ENCODE measurements around the gene SCGB1D4. TPM values are rescaled to one million over a fixed set of nuclear protein-coding genes. Genes with fewer than 3 reads are reported as not detected.
"Not testable (repeated sequence)": the region's sequence is repeated elsewhere in the genome, so short reads cannot be mapped to it uniquely, and the experiment has no call there.

Gene SCGB1D4
- total RNA-seq, result not detected

- peaks cover 22% of the 10 kb centered on the region for H3K27me3 Mint-ChIP-seq
- no peaks in the 10 kb centered on the region for H3K9me3 Mint-ChIP-seq
- no peak within 1 kb of the TSS for H3K4me3 Mint-ChIP-seq
- H3K36me3 Mint-ChIP-seq, result no peaks in the 10 kb centered on the region
- no peak for DNase-seq
- no peaks in the 10 kb centered on the region for H3K4me1 Mint-ChIP-seq
- no peak within 1 kb of the TSS for H3K27ac Mint-ChIP-seq
Observed at GRCh38 chr11:62298975-62299374, at the start of gene SCGB1D4. SCGB1D4 (minus strand) TSS chr11:62299075; CDS start chr11:62299010, 65 bp downstream.

GRCh38 chr11:62345861-62346260 is 47.0 kb upstream of the SCGB1D4 start:
- Mint-ChIP-seq H3K9me3 (no peaks in the 10 kb centered on the region), H3K27me3 (no peaks in the 10 kb centered on the region), H3K27ac (no peak overlapping the region), H3K4me1 (no peaks in the 10 kb centered on the region), H3K36me3 (no peaks in the 10 kb centered on the region), H3K4me3 (no peak overlapping the region)
- DNase-seq, result no peak

- Mint-ChIP-seq H3K9me3 (no peaks in the 10 kb centered on the region), H3K36me3 (no peaks in the 10 kb centered on the region), H3K27ac (no peak overlapping the region), H3K4me3 (no peak overlapping the region), H3K4me1 (peaks cover 3% of the 10 kb centered on the region), H3K27me3 (no peaks in the 10 kb centered on the region)
- no peak for DNase-seq
Observed at GRCh38 chr11:62344210-62344609, 45.3 kb upstream of the SCGB1D4 start.

- H3K4me3 Mint-ChIP-seq, H3K9me3 Mint-ChIP-seq: not testable (repeated sequence)
Observed at GRCh38 chr11:62343646-62344190, 44.8 kb upstream of the SCGB1D4 start.

GRCh38 chr11:62341588-62341987 is 42.7 kb upstream of the SCGB1D4 start:
- DNase-seq, result no peak
- H3K9me3 Mint-ChIP-seq, result no peaks in the 10 kb centered on the region
- H3K4me3 Mint-ChIP-seq, result no peak overlapping the region
- H3K27me3 Mint-ChIP-seq, result no peaks in the 10 kb centered on the region
- H3K36me3 Mint-ChIP-seq, result no peaks in the 10 kb centered on the region
- peaks cover 16% of the 10 kb centered on the region for H3K4me1 Mint-ChIP-seq
- no peak overlapping the region for H3K27ac Mint-ChIP-seq

More at GRCh38 chr11:62343646-62344190, 44.8 kb upstream of the SCGB1D4 start:
- H3K4me1 Mint-ChIP-seq, H3K27me3 Mint-ChIP-seq, H3K27ac Mint-ChIP-seq, H3K36me3 Mint-ChIP-seq, DNase-seq: not testable (repeated sequence)

GRCh38 chr11:62340269-62340901 is 41.5 kb upstream of the SCGB1D4 start:
- H3K36me3 Mint-ChIP-seq, result no peaks in the 10 kb centered on the region
- H3K27me3 Mint-ChIP-seq, result no peaks in the 10 kb centered on the region
- no peak overlapping the region for H3K27ac Mint-ChIP-seq
- H3K4me3 Mint-ChIP-seq, result no peak overlapping the region
- H3K9me3 Mint-ChIP-seq, result no peaks in the 10 kb centered on the region
- peaks cover 18% of the 10 kb centered on the region for H3K4me1 Mint-ChIP-seq
- DNase-seq, result peak; percentile 44

GRCh38 chr11:62338218-62338617 is 39.3 kb upstream of the SCGB1D4 start:
- Mint-ChIP-seq H3K4me1 (peaks cover 18% of the 10 kb centered on the region), H3K4me3 (peak overlapping the region; percentile 85), H3K9me3 (no peaks in the 10 kb centered on the region), H3K27me3 (no peaks in the 10 kb centered on the region), H3K36me3 (no peaks in the 10 kb centered on the region), H3K27ac (no peak overlapping the region)
- no peak for DNase-seq

GRCh38 chr11:62337303-62338181 is 38.7 kb upstream of the SCGB1D4 start, which contains the start of gene ASRGL1:
ASRGL1 (plus strand) TSS chr11:62337448; CDS start chr11:62337978, 530 bp downstream.
- no peaks in the 10 kb centered on the region for H3K27me3 Mint-ChIP-seq
- no peaks in the 10 kb centered on the region for H3K9me3 Mint-ChIP-seq
- H3K36me3 Mint-ChIP-seq, result no peaks in the 10 kb centered on the region
- peaks cover 18% of the 10 kb centered on the region for H3K4me1 Mint-ChIP-seq
- peak within 1 kb of the TSS; percentile 46 for H3K27ac Mint-ChIP-seq
- DNase-seq, result peak; percentile 86
- peak within 1 kb of the TSS; percentile 85 for H3K4me3 Mint-ChIP-seq

GRCh38 chr11:62336949-62337302 is 38.1 kb upstream of the SCGB1D4 start:
- DNase-seq, H3K36me3 Mint-ChIP-seq, H3K27me3 Mint-ChIP-seq, H3K9me3 Mint-ChIP-seq: not testable (repeated sequence)
- H3K4me3 Mint-ChIP-seq, result peak overlapping the region; percentile 85
- peak overlapping the region; percentile 46 for H3K27ac Mint-ChIP-seq
- H3K4me1 Mint-ChIP-seq, result peaks cover 18% of the 10 kb centered on the region

GRCh38 chr11:62333768-62334167 is 34.9 kb upstream of the SCGB1D4 start:
- no peaks in the 10 kb centered on the region for H3K36me3 Mint-ChIP-seq
- peaks cover 10% of the 10 kb centered on the region for H3K27me3 Mint-ChIP-seq
- no peaks in the 10 kb centered on the region for H3K9me3 Mint-ChIP-seq
- no peak overlapping the region for H3K27ac Mint-ChIP-seq
- peaks cover 15% of the 10 kb centered on the region for H3K4me1 Mint-ChIP-seq
- H3K4me3 Mint-ChIP-seq, result no peak overlapping the region
- DNase-seq, result no peak

- H3K27ac Mint-ChIP-seq, H3K27me3 Mint-ChIP-seq, DNase-seq, H3K4me3 Mint-ChIP-seq, H3K4me1 Mint-ChIP-seq, H3K36me3 Mint-ChIP-seq, H3K9me3 Mint-ChIP-seq: not testable (repeated sequence)
Observed at GRCh38 chr11:62331264-62331663, 32.4 kb upstream of the SCGB1D4 start.

GRCh38 chr11:62327541-62327940 is 28.7 kb upstream of the SCGB1D4 start:
- not testable (repeated sequence) for H3K27me3 Mint-ChIP-seq, H3K4me1 Mint-ChIP-seq, H3K4me3 Mint-ChIP-seq, H3K36me3 Mint-ChIP-seq, H3K27ac Mint-ChIP-seq, DNase-seq, H3K9me3 Mint-ChIP-seq

- not testable (repeated sequence) for DNase-seq, H3K4me3 Mint-ChIP-seq, H3K27ac Mint-ChIP-seq, H3K4me1 Mint-ChIP-seq, H3K27me3 Mint-ChIP-seq, H3K9me3 Mint-ChIP-seq, H3K36me3 Mint-ChIP-seq
Observed at GRCh38 chr11:62326719-62327118, 27.8 kb upstream of the SCGB1D4 start.

- H3K4me3 Mint-ChIP-seq, H3K27ac Mint-ChIP-seq, H3K36me3 Mint-ChIP-seq, DNase-seq, H3K27me3 Mint-ChIP-seq, H3K9me3 Mint-ChIP-seq, H3K4me1 Mint-ChIP-seq: not testable (repeated sequence)
Observed at GRCh38 chr11:62325781-62326180, 26.9 kb upstream of the SCGB1D4 start.

- no peaks in the 10 kb centered on the region for H3K36me3 Mint-ChIP-seq
Observed at GRCh38 chr11:62324731-62325556, 26.1 kb upstream of the SCGB1D4 start.

More at GRCh38 chr11:62324731-62325556, 26.1 kb upstream of the SCGB1D4 start:
- peak; percentile 81 for DNase-seq
- peaks cover 6% of the 10 kb centered on the region for H3K27me3 Mint-ChIP-seq
- no peaks in the 10 kb centered on the region for H3K9me3 Mint-ChIP-seq
- peaks cover 2% of the 10 kb centered on the region for H3K4me1 Mint-ChIP-seq
- H3K4me3 Mint-ChIP-seq, result no peak overlapping the region
- no peak overlapping the region for H3K27ac Mint-ChIP-seq
